HG03135 (cell line): ENCODE measurements around the gene MRPL41.
"Not testable (repeated sequence)": the region's sequence is repeated elsewhere in the genome, so short reads cannot be mapped to it uniquely, and the experiment has no call there.

Source experiments
- ATAC-seq: cut with Tn5 transposase; IDR thresholded peaks from one replicate; pipeline ENCODE4 v1.9.1; 2021; ENCODE audit warnings: mild to moderate bottlenecking, moderate library complexity; ENCODE audit not compliant: unreplicated experiment

MRPL41 gene

GRCh38 chr9:137550958-137551263 lies 768 bp upstream of the MRPL41 start:
- not testable (repeated sequence) for ATAC-seq

DNA sequence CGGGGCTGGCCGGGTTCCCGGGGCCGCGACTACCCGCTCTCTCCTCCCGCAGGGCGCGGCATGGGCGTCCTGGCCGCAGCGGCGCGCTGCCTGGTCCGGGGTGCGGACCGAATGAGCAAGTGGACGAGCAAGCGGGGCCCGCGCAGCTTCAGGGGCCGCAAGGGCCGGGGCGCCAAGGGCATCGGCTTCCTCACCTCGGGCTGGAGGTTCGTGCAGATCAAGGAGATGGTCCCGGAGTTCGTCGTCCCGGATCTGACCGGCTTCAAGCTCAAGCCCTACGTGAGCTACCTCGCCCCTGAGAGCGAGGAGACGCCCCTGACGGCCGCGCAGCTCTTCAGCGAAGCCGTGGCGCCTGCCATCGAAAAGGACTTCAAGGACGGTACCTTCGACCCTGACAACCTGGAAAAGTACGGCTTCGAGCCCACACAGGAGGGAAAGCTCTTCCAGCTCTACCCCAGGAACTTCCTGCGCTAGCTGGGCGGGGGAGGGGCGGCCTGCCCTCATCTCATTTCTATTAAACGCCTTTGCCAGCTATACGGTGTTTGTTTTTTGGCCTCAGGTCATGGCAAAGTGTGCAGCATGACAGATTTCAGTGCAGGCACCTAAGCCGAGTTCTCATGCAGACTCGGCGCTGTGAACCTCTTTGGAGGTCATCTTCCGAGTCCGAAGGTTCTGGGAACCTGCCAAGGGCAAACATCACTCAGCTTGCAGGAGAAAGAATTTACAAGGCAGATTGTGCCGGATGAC lies 516 bp downstream of the MRPL41 start:
- peak; percentile 11 for ATAC-seq

DNA sequence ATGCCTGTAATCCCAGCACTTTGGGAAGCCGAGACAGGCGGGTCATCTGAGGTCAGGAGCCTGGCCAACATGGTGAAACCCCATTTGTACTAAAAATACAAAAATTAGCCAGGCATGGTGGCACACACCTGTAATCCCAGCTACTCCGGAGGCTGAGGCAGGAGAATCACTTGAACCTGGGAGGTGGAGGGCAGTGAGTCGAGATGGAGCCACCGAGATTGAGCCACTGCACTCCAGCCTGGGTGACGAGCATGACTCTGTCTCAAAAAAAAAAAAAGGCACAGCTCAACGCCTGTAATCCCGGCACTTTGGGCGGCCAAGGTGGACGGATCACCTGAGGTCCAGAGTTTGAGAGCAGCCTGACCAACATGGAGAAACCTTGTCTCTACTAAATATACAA lies 2.0 kb downstream of the MRPL41 start:
- ATAC-seq = not testable (repeated sequence)

- no peak for ATAC-seq
Observed at GRCh38 chr9:137554349-137554748, 2.7 kb downstream of the MRPL41 start.

DNA sequence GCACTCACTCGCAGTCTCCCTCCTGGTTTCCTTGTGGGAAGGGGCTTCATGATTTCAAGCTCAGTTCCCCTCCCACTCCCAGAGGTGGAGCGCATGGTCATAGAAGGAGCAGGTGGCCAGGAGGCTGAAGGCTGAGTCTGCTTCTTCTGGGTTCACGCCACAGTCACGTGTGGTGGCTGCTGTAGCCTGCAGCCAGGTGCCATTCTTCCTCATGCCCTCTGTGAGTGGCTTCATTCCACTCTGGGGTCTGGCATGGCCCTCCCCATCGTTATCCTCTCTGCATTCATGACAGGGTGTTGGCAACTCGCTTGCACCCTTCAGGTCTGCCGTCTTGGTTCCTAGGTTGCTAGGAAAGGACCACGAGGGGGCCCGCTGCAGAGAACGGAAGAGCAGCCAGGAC lies 3.5 kb downstream of the MRPL41 start:
- ATAC-seq = no peak

DNA sequence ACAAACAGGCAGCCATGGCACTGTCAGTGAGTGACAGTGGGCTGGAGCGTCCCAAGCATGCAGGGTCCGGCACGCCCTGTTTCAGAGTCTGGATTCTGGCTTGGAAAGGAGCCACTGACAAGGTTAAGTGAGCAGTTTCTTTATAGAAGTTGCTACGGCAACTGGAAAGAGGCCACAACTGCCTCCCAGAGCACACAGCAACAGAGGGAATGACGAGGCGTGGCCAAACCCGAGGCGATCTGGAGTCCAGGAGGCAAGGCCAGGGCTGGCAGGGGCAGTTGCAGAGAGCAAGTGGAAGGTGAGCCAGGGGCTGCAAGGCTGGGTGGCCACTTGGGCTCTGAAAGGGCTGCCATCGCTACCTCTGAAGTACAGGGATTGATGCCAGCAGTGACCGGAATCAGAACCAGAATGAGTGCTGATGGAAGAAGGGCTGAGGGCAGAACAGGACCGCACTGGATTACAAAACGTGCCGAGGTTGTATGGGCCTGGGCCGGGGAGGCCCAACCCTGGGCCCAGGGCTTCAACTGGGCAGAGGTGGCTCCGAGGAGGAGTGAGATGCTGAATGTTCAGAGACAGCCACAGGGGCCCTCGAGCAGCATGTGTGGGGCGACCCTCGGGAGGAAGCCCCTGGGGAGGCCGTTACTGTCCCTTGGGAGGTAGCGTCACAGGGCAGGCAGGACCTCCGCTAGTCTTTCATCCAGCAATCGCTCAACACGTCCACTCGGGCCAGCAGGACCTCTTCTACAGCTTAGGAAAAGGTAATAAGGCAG lies 4.6 kb downstream of the MRPL41 start:
- ATAC-seq = no peak

GRCh38 chr9:137558127-137558526 lies 6.4 kb downstream of the MRPL41 start:
- ATAC-seq = no peak

- ATAC-seq = no peak
Observed at GRCh38 chr9:137564134-137564533, 12.5 kb downstream of the MRPL41 start.

GRCh38 chr9:137564817-137565411 lies 13.2 kb downstream of the MRPL41 start:
- ATAC-seq = no peak

DNA sequence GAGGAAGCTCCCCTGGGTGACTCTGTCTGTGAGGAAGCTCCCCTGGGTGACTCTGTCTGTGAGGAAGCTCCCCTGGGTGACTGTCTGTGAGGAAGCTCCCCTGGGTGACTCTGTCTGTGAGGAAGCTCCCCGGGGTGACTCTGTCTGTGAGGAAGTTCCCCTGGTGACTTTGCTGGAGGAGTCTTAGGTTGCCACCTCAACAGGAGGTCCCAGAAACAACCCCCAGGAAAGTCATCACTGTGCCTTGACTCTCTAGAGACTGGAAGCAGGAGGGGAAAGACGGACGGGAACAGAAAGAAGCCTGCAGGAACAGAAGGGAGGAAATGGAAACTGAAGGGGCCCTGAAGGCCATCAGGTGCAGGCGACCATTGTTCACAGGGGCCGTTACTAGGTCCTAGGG lies 16.8 kb downstream of the MRPL41 start:
- not testable (repeated sequence) for ATAC-seq

DNA sequence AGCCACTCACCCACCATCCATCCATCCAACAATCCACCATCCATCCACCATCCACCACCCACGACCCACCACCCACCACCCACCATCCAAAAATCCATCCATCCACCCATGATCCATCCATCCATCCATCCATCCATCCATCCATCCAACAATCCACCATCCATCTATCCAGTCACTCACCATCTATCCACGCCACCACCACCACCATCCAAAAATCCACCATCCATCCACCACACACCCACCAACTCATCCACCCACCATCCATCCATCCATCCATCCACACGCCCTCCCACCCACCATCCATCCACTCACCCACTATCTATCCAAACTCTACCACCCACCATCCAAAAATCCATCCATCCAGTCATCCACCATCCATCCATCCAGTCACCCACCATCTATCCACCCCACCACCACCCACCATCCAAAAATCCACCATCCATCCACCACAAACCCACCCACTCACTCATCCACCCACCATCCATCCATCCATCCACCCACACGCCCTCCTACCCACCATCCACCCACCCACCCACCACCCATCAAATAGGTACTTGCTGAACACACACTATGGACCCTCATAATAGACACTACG lies 18.0 kb downstream of the MRPL41 start:
- ATAC-seq = no peak

DNA sequence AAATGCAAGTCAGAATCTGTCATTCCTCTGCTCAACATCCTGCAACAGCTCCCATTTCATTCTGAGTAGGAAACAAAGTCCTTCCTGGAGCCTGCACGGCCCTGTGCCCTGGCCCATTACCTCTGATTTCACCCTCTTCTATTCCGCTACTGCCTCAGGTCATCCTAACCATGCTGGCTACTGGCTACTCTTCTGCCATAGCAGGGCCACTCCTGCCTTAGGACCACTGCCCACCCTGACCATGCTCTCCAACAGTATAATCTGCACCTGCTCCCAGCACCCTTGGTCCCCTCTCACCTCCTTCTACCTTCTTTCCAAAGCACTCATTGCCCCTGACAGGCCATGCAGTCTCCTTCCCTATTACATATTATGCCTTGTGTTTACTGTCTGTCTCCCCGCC lies 18.9 kb downstream of the MRPL41 start:
- ATAC-seq = no peak

DNA sequence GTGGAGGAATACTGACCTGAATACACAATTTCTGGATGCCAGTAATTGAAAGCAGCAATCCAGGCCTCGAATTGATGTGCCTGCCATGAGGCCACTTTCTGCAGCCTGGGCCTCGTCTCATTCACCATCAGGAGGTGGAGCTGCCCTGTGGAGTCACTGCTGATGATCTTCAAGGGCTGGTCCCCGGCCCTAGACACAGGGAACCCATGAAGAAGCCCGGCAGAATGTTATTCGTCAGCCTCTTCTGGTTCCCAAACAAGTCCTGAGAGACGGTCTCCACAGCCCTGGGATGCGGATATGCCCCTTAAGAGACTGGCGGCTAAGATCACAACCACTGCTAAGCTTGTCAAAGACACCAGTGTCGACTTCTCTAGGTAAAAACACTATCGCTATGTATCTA lies 22.5 kb downstream of the MRPL41 start:
- no peak for ATAC-seq

- ATAC-seq = no peak
Observed at GRCh38 chr9:137575364-137575715, 23.7 kb downstream of the MRPL41 start.

- ATAC-seq = no peak
Observed at GRCh38 chr9:137575716-137576411, 24.2 kb downstream of the MRPL41 start.

GRCh38 chr9:137578518-137579258 lies 27.0 kb downstream of the MRPL41 start, which contains the start of gene DPH7:
DPH7 (minus strand) TSS chr9:137578925; CDS start chr9:137578777, 148 bp downstream.
- ATAC-seq = peak; percentile 85

DNA sequence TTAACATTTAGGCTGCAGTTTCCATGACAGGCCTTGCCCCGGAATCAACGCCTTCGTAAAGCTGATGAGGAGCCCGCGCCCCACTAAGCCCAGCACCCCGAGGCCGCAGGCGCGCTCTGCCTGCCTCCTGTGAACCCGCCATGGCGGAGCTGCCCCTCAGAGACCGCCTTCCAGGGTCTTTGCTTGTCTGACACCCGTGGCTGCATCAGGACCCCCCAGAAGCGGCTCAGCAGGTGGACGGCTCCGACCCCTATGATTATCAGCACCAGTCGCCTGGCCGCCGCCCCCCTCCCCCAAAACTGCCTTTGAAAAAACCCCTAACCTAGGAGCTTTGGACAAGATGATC lies 27.6 kb downstream of the MRPL41 start:
- ATAC-seq = no peak

DNA sequence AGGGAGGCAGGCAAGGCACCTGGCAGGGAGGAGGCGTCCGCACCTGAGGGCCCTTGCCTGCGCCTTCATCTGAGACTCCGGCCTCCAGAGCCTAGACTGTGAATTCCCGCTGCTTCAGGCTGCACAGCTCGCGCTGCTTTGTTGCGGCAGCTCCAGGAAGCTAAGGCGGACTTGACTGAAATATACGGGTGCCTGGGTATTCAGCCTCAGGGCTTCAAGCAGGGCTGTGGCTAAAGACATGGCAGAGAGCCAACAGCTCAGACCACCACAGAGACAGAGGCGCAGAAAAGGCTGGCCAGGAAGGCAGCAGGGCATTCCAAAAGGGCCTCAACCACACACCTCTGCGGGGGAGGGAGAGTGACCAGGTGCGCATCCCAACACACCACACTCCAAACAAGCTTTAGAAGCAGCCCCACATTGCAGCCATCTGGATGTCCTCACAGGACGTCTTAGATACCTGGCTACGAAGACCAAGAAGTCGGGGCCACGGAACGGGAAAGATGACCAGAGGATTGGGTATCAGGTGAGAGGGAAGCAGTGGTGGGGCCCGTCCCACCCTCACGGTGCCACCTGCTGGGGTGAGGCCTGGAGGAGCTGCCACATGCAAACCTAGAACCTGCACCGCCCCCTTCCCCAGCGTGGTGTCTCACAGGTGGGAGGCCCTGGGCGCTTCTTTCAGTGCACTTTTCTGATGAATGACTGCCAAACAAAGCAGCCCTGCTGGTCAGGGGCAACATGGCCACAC lies 28.7 kb downstream of the MRPL41 start:
- no peak for ATAC-seq

DNA sequence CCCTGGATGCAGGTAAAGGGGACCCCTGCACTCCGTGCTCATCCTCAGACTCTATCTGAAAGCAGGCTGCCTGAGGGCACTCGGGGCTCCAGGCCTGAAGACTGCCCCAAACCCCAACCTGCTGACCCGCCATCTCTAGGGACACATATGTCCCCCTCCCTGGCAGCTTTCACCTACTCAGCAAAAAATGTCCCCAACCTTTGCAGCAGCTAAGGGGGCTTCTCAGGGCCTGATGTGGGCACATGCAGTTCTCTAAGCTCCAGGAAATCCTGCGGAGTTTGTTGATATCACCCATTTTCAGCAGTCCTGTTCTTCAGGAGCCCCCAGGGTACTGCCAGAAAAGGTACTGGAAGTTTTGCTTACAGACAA lies 29.3 kb downstream of the MRPL41 start:
- no peak for ATAC-seq
